WTC11 (cell line): ENCODE data around the gene JOSD1. TPM values are rescaled to one million over a fixed set of nuclear protein-coding genes. Genes with fewer than 3 reads are reported as not detected.

Source experiments
- ATAC-seq: fragments of 200-7000 bp; cut with Tn5 transposase; 2 replicates; pipeline ENCODE4 v1.10.0; 2021; ENCODE audit warnings: mild to moderate bottlenecking, moderate library complexity
- CTCF ChIA-PET: fragments of 300-600 bp; sonication (Branson Sonifier 250); formaldehyde crosslinking; loops from one replicate; lab custom pipeline; 2021; ENCODE audit warnings: antibody characterized with exemption; lab: Charles Lee
- POLR2A ChIA-PET: fragments of 350-600 bp; sonication (Branson Sonifier 250); formaldehyde crosslinking; loops from one replicate; lab custom pipeline; 2021; ENCODE audit warnings: antibody characterized with exemption; lab: Charles Lee
- DNase-seq: peaks from one replicate; pipeline ENCODE4 v3.0.0; 2021; ENCODE audit warnings: low spot score
- H3K27ac Mint-ChIP-seq: 2 replicates; pipeline ENCODE4 v1.8.0; 2021; ENCODE audit warnings: mixed read lengths
- H3K27me3 Mint-ChIP-seq: 2 replicates; pipeline ENCODE4 v1.8.0; 2021; ENCODE audit warnings: low read depth, mild to moderate bottlenecking, moderate library complexity, mixed read lengths
- H3K36me3 Mint-ChIP-seq: 2 replicates; pipeline ENCODE4 v1.8.0; 2021; ENCODE audit warnings: mixed read lengths
- H3K4me1 Mint-ChIP-seq: 2 replicates; pipeline ENCODE4 v1.8.0; 2022; ENCODE audit warnings: mixed read lengths
- H3K4me3 Mint-ChIP-seq: 2 replicates; pipeline ENCODE4 v1.8.0; 2021; ENCODE audit warnings: mild to moderate bottlenecking, moderate library complexity, mixed read lengths
- H3K9me3 Mint-ChIP-seq: 2 replicates; pipeline ENCODE4 v1.8.0; 2021; ENCODE audit warnings: mixed read lengths
- CREM ChIP-seq: sonication (generic); formaldehyde crosslinking; IDR thresholded peaks from 2 replicates; pipeline ENCODE4 v1.8.1; 2022; ENCODE audit warnings: mild to moderate bottlenecking, missing genetic modification reagents, moderate library complexity
- EMX1 ChIP-seq: fragments of 250-450 bp; sonication (Bioruptor Pico); IDR thresholded peaks from 2 replicates; pipeline ENCODE4 v1.8.0; 2021; ENCODE audit warnings: mild to moderate bottlenecking
- ETV6 ChIP-seq: sonication (generic); formaldehyde crosslinking; IDR thresholded peaks from 2 replicates; pipeline ENCODE4 v1.8.1; 2022; ENCODE audit warnings: mild to moderate bottlenecking, missing genetic modification reagents
- NFE2L1 ChIP-seq: sonication (generic); formaldehyde crosslinking; IDR thresholded peaks from 2 replicates; pipeline ENCODE4 v1.8.1; 2023; ENCODE audit warnings: missing genetic modification reagents
- NR3C1 ChIP-seq: sonication (generic); formaldehyde crosslinking; conservative IDR thresholded peaks from 2 replicates; pipeline ENCODE4 v1.8.1; 2023; ENCODE audit warnings: low read depth, mild to moderate bottlenecking, missing genetic modification reagents
- RORB ChIP-seq: fragments of 250-450 bp; sonication (Bioruptor Pico); IDR thresholded peaks from 2 replicates; pipeline ENCODE4 v1.9.0; 2021; ENCODE audit warnings: mild to moderate bottlenecking
- SP1 ChIP-seq: sonication (generic); formaldehyde crosslinking; conservative IDR thresholded peaks from 2 replicates; pipeline ENCODE4 v1.8.1; 2022; ENCODE audit warnings: missing genetic modification reagents
- TP53 ChIP-seq: sonication (generic); formaldehyde crosslinking; IDR thresholded peaks from 2 replicates; pipeline ENCODE4 v1.8.1; 2023; ENCODE audit warnings: mild to moderate bottlenecking, missing genetic modification reagents
- ZBTB21 ChIP-seq: sonication (generic); formaldehyde crosslinking; IDR thresholded peaks from 2 replicates; pipeline ENCODE4 v1.8.1; 2023; ENCODE audit warnings: mild to moderate bottlenecking, missing genetic modification reagents, borderline replicate concordance
- ZNF263 ChIP-seq: sonication (generic); formaldehyde crosslinking; IDR thresholded peaks from 2 replicates; pipeline ENCODE4 v1.8.1; 2022; ENCODE audit warnings: low read depth, mild to moderate bottlenecking, moderate library complexity, missing genetic modification reagents
- total RNA-seq: library from RNA; stranded (reverse); gene quantifications from 3 replicates; pipeline ENCODE4 v1.2.3, GENCODE V29; 2021
- TF ChIP-seq, protein P1 (sequence below): sonication (generic); formaldehyde crosslinking; conservative IDR thresholded peaks from 2 replicates; pipeline ENCODE4 v1.8.1; 2022; ENCODE audit warnings: mild to moderate bottlenecking, missing genetic modification reagents
- TF ChIP-seq, protein P2 (sequence below): sonication (generic); formaldehyde crosslinking; IDR thresholded peaks from 2 replicates; pipeline ENCODE4 v1.8.1; 2023; ENCODE audit warnings: mild to moderate bottlenecking, missing genetic modification reagents, borderline replicate concordance
- TF ChIP-seq, protein P3 (sequence below): sonication (generic); formaldehyde crosslinking; IDR thresholded peaks from 2 replicates; pipeline ENCODE4 v1.8.1; 2023; ENCODE audit warnings: mild to moderate bottlenecking, missing genetic modification reagents, moderate library complexity
- TF ChIP-seq, protein P4 (sequence below): sonication (generic); formaldehyde crosslinking; IDR thresholded peaks from 2 replicates; pipeline ENCODE4 v1.8.0; 2022; ENCODE audit warnings: missing genetic modification reagents
- TF ChIP-seq, protein P5 (sequence below): sonication (generic); formaldehyde crosslinking; IDR thresholded peaks from 2 replicates; pipeline ENCODE4 v1.8.1; 2023; ENCODE audit warnings: mild to moderate bottlenecking, missing genetic modification reagents, moderate library complexity
- TF ChIP-seq, protein P6 (sequence below): fragments of 250-450 bp; sonication (Bioruptor Pico); IDR thresholded peaks from 2 replicates; pipeline ENCODE4 v1.9.0; 2021; ENCODE audit warnings: mild to moderate bottlenecking
- TF ChIP-seq, protein P7 (sequence below): fragments of 200-600 bp; IDR thresholded peaks from 2 replicates; pipeline ENCODE4 v1.8.0; 2022; ENCODE audit warnings: antibody characterized with exemption
- TF ChIP-seq, protein P8 (sequence below): sonication (generic); formaldehyde crosslinking; IDR thresholded peaks from 2 replicates; pipeline ENCODE4 v1.8.1; 2022; ENCODE audit warnings: low read depth, missing genetic modification reagents, borderline replicate concordance

JOSD1 gene
- total RNA-seq, 1 experiment from 2014 or later, result 24.5 TPM

DNA sequence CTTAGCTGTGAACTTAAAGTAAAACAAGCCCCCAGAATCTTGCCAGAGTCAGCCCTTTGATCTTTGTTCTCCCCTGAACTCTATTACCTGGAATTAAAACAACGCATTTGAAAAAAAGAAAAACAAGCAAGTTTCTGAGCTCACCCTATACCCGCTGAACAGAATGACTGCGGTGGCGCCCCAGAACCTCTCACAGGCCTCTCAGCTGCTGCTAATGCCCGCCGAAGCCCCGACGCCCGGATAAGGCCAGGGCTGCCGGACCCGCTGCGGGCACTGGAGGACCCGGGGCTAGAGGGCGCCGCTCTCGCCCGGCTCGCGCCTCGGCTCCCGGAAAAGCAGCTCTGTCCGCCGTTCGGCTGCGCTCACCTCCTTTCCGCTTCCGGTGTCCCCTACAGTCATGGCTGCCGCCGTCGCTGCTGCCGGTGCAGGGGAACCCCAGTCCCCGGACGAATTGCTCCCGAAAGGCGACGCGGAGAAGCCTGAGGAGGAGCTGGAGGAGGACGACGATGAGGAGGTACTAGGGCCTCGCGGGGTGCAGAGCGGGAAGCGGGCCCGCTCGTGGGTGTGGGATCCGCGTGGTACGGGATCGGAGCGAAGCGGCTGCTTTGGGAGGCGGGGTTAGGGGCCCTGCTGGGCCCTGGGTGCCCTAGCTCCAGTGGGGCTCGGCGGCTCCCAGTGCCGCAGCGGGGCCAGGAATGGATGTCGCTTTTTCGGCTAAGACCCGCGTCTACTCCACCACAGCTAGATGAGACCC lies 19.0 kb downstream of the JOSD1 start, which contains the start of gene TOMM22:
TOMM22 (plus strand) TSS at position 376 of the 754 bp plus-strand sequence; CDS start at position 398, 22 bp downstream.
- Mint-ChIP-seq H3K27ac (peak within 1 kb of the TSS; percentile 99), H3K4me3 (peak within 1 kb of the TSS; percentile 99), H3K27me3 (no peaks in the 10 kb centered on the region; the same call in 1 of the 2 replicates), H3K9me3 (peaks cover 17% of the 10 kb centered on the region), H3K4me1 (peaks cover 12% of the 10 kb centered on the region), H3K36me3 (peaks cover 38% of the 10 kb centered on the region)
- ATAC-seq (peak; percentile 99), DNase-seq (peak; percentile 90)
- ChIA-PET CTCF (interaction anchor here (0.5 to 1.6 kb wide), 15 partner anchors 10 to 630 kb away, joined by 3 to 8 read pairs (median 4); partner anchors contain the start of gene GTPBP1), POLR2A (interaction anchor here (0.9 to 1.6 kb wide), 4 partner anchors 16 to 36 kb away, joined by 3 to 9 read pairs (median 4); partner anchors contain the start of gene GTPBP1)
- TF ChIP-seq, protein P1, sequence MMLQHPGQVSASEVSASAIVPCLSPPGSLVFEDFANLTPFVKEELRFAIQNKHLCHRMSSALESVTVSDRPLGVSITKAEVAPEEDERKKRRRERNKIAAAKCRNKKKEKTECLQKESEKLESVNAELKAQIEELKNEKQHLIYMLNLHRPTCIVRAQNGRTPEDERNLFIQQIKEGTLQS (CRISPR knock-in tag), result no peak
- TF ChIP-seq, protein P2, sequence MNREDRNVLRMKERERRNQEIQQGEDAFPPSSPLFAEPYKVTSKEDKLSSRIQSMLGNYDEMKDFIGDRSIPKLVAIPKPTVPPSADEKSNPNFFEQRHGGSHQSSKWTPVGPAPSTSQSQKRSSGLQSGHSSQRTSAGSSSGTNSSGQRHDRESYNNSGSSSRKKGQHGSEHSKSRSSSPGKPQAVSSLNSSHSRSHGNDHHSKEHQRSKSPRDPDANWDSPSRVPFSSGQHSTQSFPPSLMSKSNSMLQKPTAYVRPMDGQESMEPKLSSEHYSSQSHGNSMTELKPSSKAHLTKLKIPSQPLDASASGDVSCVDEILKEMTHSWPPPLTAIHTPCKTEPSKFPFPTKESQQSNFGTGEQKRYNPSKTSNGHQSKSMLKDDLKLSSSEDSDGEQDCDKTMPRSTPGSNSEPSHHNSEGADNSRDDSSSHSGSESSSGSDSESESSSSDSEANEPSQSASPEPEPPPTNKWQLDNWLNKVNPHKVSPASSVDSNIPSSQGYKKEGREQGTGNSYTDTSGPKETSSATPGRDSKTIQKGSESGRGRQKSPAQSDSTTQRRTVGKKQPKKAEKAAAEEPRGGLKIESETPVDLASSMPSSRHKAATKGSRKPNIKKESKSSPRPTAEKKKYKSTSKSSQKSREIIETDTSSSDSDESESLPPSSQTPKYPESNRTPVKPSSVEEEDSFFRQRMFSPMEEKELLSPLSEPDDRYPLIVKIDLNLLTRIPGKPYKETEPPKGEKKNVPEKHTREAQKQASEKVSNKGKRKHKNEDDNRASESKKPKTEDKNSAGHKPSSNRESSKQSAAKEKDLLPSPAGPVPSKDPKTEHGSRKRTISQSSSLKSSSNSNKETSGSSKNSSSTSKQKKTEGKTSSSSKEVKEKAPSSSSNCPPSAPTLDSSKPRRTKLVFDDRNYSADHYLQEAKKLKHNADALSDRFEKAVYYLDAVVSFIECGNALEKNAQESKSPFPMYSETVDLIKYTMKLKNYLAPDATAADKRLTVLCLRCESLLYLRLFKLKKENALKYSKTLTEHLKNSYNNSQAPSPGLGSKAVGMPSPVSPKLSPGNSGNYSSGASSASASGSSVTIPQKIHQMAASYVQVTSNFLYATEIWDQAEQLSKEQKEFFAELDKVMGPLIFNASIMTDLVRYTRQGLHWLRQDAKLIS (CRISPR knock-in tag), result peak; percentile 94
- TF ChIP-seq ZBTB21 (CRISPR knock-in tag) (peak; percentile 91), NR3C1 (peak; percentile 87; the same call in 1 of the 2 replicates), CREM (peak; percentile 80), NFE2L1 (0 out of 2 replicates have a peak, but pooled peaks have one; percentile 70), RORB (CRISPR knock-in tag) (no peak), SP1 (peak; percentile 90), ETV6 (peak; percentile 95), TP53 (CRISPR knock-in tag) (peak; percentile 84), EMX1 (CRISPR knock-in tag) (no peak), ZNF263 (no peak)
- TF ChIP-seq, protein P3, sequence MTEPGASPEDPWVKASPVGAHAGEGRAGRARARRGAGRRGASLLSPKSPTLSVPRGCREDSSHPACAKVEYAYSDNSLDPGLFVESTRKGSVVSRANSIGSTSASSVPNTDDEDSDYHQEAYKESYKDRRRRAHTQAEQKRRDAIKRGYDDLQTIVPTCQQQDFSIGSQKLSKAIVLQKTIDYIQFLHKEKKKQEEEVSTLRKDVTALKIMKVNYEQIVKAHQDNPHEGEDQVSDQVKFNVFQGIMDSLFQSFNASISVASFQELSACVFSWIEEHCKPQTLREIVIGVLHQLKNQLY (CRISPR knock-in tag), result 0 out of 2 replicates have a peak, but pooled peaks have one; percentile 47
- TF ChIP-seq, protein P4, sequence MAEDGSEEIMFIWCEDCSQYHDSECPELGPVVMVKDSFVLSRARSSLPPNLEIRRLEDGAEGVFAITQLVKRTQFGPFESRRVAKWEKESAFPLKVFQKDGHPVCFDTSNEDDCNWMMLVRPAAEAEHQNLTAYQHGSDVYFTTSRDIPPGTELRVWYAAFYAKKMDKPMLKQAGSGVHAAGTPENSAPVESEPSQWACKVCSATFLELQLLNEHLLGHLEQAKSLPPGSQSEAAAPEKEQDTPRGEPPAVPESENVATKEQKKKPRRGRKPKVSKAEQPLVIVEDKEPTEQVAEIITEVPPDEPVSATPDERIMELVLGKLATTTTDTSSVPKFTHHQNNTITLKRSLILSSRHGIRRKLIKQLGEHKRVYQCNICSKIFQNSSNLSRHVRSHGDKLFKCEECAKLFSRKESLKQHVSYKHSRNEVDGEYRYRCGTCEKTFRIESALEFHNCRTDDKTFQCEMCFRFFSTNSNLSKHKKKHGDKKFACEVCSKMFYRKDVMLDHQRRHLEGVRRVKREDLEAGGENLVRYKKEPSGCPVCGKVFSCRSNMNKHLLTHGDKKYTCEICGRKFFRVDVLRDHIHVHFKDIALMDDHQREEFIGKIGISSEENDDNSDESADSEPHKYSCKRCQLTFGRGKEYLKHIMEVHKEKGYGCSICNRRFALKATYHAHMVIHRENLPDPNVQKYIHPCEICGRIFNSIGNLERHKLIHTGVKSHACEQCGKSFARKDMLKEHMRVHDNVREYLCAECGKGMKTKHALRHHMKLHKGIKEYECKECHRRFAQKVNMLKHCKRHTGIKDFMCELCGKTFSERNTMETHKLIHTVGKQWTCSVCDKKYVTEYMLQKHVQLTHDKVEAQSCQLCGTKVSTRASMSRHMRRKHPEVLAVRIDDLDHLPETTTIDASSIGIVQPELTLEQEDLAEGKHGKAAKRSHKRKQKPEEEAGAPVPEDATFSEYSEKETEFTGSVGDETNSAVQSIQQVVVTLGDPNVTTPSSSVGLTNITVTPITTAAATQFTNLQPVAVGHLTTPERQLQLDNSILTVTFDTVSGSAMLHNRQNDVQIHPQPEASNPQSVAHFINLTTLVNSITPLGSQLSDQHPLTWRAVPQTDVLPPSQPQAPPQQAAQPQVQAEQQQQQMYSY (CRISPR knock-in tag), result no peak
- TF ChIP-seq, protein P5, sequence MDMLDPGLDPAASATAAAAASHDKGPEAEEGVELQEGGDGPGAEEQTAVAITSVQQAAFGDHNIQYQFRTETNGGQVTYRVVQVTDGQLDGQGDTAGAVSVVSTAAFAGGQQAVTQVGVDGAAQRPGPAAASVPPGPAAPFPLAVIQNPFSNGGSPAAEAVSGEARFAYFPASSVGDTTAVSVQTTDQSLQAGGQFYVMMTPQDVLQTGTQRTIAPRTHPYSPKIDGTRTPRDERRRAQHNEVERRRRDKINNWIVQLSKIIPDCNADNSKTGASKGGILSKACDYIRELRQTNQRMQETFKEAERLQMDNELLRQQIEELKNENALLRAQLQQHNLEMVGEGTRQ (CRISPR knock-in tag), result peak; percentile 42; the same call in 1 of the 2 replicates
- TF ChIP-seq, protein P6, sequence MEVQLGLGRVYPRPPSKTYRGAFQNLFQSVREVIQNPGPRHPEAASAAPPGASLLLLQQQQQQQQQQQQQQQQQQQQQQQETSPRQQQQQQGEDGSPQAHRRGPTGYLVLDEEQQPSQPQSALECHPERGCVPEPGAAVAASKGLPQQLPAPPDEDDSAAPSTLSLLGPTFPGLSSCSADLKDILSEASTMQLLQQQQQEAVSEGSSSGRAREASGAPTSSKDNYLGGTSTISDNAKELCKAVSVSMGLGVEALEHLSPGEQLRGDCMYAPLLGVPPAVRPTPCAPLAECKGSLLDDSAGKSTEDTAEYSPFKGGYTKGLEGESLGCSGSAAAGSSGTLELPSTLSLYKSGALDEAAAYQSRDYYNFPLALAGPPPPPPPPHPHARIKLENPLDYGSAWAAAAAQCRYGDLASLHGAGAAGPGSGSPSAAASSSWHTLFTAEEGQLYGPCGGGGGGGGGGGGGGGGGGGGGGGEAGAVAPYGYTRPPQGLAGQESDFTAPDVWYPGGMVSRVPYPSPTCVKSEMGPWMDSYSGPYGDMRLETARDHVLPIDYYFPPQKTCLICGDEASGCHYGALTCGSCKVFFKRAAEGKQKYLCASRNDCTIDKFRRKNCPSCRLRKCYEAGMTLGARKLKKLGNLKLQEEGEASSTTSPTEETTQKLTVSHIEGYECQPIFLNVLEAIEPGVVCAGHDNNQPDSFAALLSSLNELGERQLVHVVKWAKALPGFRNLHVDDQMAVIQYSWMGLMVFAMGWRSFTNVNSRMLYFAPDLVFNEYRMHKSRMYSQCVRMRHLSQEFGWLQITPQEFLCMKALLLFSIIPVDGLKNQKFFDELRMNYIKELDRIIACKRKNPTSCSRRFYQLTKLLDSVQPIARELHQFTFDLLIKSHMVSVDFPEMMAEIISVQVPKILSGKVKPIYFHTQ, result no peak
- TF ChIP-seq, protein P7, sequence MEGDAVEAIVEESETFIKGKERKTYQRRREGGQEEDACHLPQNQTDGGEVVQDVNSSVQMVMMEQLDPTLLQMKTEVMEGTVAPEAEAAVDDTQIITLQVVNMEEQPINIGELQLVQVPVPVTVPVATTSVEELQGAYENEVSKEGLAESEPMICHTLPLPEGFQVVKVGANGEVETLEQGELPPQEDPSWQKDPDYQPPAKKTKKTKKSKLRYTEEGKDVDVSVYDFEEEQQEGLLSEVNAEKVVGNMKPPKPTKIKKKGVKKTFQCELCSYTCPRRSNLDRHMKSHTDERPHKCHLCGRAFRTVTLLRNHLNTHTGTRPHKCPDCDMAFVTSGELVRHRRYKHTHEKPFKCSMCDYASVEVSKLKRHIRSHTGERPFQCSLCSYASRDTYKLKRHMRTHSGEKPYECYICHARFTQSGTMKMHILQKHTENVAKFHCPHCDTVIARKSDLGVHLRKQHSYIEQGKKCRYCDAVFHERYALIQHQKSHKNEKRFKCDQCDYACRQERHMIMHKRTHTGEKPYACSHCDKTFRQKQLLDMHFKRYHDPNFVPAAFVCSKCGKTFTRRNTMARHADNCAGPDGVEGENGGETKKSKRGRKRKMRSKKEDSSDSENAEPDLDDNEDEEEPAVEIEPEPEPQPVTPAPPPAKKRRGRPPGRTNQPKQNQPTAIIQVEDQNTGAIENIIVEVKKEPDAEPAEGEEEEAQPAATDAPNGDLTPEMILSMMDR, result no peak
- TF ChIP-seq, protein P8, sequence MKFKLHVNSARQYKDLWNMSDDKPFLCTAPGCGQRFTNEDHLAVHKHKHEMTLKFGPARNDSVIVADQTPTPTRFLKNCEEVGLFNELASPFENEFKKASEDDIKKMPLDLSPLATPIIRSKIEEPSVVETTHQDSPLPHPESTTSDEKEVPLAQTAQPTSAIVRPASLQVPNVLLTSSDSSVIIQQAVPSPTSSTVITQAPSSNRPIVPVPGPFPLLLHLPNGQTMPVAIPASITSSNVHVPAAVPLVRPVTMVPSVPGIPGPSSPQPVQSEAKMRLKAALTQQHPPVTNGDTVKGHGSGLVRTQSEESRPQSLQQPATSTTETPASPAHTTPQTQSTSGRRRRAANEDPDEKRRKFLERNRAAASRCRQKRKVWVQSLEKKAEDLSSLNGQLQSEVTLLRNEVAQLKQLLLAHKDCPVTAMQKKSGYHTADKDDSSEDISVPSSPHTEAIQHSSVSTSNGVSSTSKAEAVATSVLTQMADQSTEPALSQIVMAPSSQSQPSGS (CRISPR knock-in tag), result no peak
